ENCODE measurements around the gene TFDP1. TPM values are rescaled to one million over a fixed set of nuclear protein-coding genes. Genes with fewer than 3 reads are reported as not detected.
A peak's percentile ranks its signal among the peaks of the same experiment; 100 is the strongest.

Gene TFDP1
- total RNA-seq, 4 donors from 2014 or later, result 19.2 to 45.3 (median 34.1) TPM

GRCh38 chr13:113668491-113668971 is 84.0 kb downstream of the TFDP1 start:
- Histone ChIP-seq H3K36me3 (no peaks in the 10 kb centered on the region), H3K27ac (no peak overlapping the region), H3K4me3 (no peak overlapping the region), H3K9me3 (no peaks in the 10 kb centered on the region), H3K27me3 (no peaks in the 10 kb centered on the region), H3K4me1 (no peaks in the 10 kb centered on the region)
- peak in 1 of 2 donors; percentile 8 for DNase-seq (ENCODE audit: low spot score in 2 of 2)
- TF ChIP-seq, protein P1, sequence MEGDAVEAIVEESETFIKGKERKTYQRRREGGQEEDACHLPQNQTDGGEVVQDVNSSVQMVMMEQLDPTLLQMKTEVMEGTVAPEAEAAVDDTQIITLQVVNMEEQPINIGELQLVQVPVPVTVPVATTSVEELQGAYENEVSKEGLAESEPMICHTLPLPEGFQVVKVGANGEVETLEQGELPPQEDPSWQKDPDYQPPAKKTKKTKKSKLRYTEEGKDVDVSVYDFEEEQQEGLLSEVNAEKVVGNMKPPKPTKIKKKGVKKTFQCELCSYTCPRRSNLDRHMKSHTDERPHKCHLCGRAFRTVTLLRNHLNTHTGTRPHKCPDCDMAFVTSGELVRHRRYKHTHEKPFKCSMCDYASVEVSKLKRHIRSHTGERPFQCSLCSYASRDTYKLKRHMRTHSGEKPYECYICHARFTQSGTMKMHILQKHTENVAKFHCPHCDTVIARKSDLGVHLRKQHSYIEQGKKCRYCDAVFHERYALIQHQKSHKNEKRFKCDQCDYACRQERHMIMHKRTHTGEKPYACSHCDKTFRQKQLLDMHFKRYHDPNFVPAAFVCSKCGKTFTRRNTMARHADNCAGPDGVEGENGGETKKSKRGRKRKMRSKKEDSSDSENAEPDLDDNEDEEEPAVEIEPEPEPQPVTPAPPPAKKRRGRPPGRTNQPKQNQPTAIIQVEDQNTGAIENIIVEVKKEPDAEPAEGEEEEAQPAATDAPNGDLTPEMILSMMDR (IDR thresholded peaks at IDR 0.05), result no peak
- TF ChIP-seq POLR2A (IDR thresholded peaks at IDR 0.05) (no peak), EP300 (IDR thresholded peaks at IDR 0.05) (no peak)
- whole genome bisulfite sequencing, 2 donors, result 65 to 84% methylated on average over 19 to 24 of the region's 24 CpGs

GRCh38 chr13:113669231-113669754 is 84.7 kb downstream of the TFDP1 start:
- no peak overlapping the region for H3K27ac ChIP-seq
- DNase-seq (ENCODE audit: low spot score in 2 of 2), result no peak
- WGBS, 2 donors, result 69 to 74% methylated on average over 13 of the region's 13 CpGs
- H3K27me3 ChIP-seq, result no peaks in the 10 kb centered on the region
- H3K4me3 ChIP-seq, result no peak overlapping the region
- H3K9me3 ChIP-seq, result no peaks in the 10 kb centered on the region
- H3K4me1 ChIP-seq, result no peaks in the 10 kb centered on the region
- no peak for TF ChIP-seq POLR2A (IDR thresholded peaks at IDR 0.05)
- TF ChIP-seq, protein P1 (IDR thresholded peaks at IDR 0.05), result no peak
- TF ChIP-seq EP300 (IDR thresholded peaks at IDR 0.05), result no peak
- no peaks in the 10 kb centered on the region for H3K36me3 ChIP-seq

DNA sequence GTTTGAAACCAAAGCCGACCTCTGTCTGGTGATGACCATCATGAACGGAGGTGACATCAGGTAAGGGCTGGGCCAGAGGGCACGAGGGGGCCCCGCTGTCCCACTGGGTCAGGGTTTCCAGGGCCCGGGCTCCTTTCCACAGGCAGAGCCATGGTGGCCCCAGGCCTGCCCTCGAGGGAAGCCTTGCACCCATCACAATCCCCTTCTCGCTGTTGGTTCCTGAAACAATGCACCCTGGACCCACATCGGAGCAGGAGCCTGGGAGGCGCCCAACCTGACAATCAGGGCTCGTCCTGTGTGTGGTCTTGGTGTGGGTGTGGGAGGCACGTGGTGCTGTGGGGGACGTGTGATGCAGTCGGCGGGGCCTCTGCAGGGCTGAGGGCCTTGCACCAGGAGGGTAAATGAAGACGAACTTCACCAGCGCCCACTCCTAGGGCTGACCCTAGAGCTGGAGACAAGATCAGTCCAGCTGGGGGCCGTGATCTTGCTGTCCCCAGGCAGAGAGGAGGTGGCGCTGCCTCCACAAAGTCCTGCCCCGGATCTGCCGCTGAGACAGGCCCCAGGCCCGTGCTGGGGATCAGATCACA is 85.3 kb downstream of the TFDP1 start:
- DNase-seq (ENCODE audit: low spot score in 2 of 2), result peak in 1 of 2 donors; percentile 12
- H3K36me3 ChIP-seq, result no peaks in the 10 kb centered on the region
- WGBS, 2 donors, result 79 to 80% methylated on average over 16 to 20 of the region's 21 CpGs
- H3K4me3 ChIP-seq, result no peak overlapping the region
- TF ChIP-seq EP300 (IDR thresholded peaks at IDR 0.05), result no peak
- no peak for TF ChIP-seq POLR2A (IDR thresholded peaks at IDR 0.05)
- no peaks in the 10 kb centered on the region for H3K27me3 ChIP-seq
- H3K27ac ChIP-seq, result no peak overlapping the region
- H3K4me1 ChIP-seq, result no peaks in the 10 kb centered on the region
- no peaks in the 10 kb centered on the region for H3K9me3 ChIP-seq

- H3K4me3 ChIP-seq, result no peak overlapping the region
- no peaks in the 10 kb centered on the region for H3K4me1 ChIP-seq
- no peak for DNase-seq (ENCODE audit: low spot score in 2 of 2)
- no peak for TF ChIP-seq POLR2A (IDR thresholded peaks at IDR 0.05)
- TF ChIP-seq EP300 (IDR thresholded peaks at IDR 0.05), result no peak
- TF ChIP-seq, protein P1 (IDR thresholded peaks at IDR 0.05), result no peak
- WGBS, 2 donors, result 87 to 91% methylated on average over 19 of the region's 19 CpGs
- H3K27ac ChIP-seq, result no peak overlapping the region
- no peaks in the 10 kb centered on the region for H3K27me3 ChIP-seq
- no peaks in the 10 kb centered on the region for H3K36me3 ChIP-seq
- no peaks in the 10 kb centered on the region for H3K9me3 ChIP-seq
Observed at GRCh38 chr13:113670541-113670940, 86.0 kb downstream of the TFDP1 start.

GRCh38 chr13:113671066-113672001 is 86.8 kb downstream of the TFDP1 start:
- H3K27me3 ChIP-seq, result no peaks in the 10 kb centered on the region
- no peak overlapping the region for H3K27ac ChIP-seq
- no peak overlapping the region for H3K4me3 ChIP-seq
- H3K4me1 ChIP-seq, result no peaks in the 10 kb centered on the region
- H3K9me3 ChIP-seq, result no peaks in the 10 kb centered on the region
- DNase-seq (ENCODE audit: low spot score in 2 of 2), result peak in 1 of 2 donors; percentile 8
- 89 to 91% methylated on average over 54 of the region's 54 CpGs for WGBS, 2 donors
- TF ChIP-seq POLR2A (IDR thresholded peaks at IDR 0.05), result no peak
- no peak for TF ChIP-seq EP300 (IDR thresholded peaks at IDR 0.05)
- TF ChIP-seq, protein P1 (IDR thresholded peaks at IDR 0.05), result no peak
- H3K36me3 ChIP-seq, result no peaks in the 10 kb centered on the region
